ENCODE data around the gene PRXL2A.

Gene PRXL2A

GRCh38 chr10:80452069-80452468 is 43.7 kb downstream of the PRXL2A start:
- DNase-seq (ENCODE audit: low read depth), result no peak
- no peak overlapping the region for H3K4me3 ChIP-seq (ENCODE audit: low read depth, low read length)
- no peak for TF ChIP-seq MYC (IDR thresholded peaks at IDR 0.05; ENCODE audit: low read depth, low read length)
- no peak for TF ChIP-seq POLR2A (IDR thresholded peaks at IDR 0.05; ENCODE audit: extremely low read depth, insufficient read length)
- TF ChIP-seq, protein P1, sequence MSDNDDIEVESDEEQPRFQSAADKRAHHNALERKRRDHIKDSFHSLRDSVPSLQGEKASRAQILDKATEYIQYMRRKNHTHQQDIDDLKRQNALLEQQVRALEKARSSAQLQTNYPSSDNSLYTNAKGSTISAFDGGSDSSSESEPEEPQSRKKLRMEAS (IDR thresholded peaks at IDR 0.05; ENCODE audit: low read depth, low read length), result no peak
- TF ChIP-seq CTCF (IDR thresholded peaks at IDR 0.05; ENCODE audit: low read depth, low read length), result no peak

GRCh38 chr10:80452640-80453039 is 44.3 kb downstream of the PRXL2A start:
- no peak for DNase-seq (ENCODE audit: low read depth)
- H3K4me3 ChIP-seq (ENCODE audit: low read depth, low read length), result no peak overlapping the region
- no peak for TF ChIP-seq POLR2A (IDR thresholded peaks at IDR 0.05; ENCODE audit: extremely low read depth, insufficient read length)
- TF ChIP-seq, protein P1 (IDR thresholded peaks at IDR 0.05; ENCODE audit: low read depth, low read length), result no peak
- TF ChIP-seq MYC (IDR thresholded peaks at IDR 0.05; ENCODE audit: low read depth, low read length), result no peak
- no peak for TF ChIP-seq CTCF (IDR thresholded peaks at IDR 0.05; ENCODE audit: low read depth, low read length)

DNA sequence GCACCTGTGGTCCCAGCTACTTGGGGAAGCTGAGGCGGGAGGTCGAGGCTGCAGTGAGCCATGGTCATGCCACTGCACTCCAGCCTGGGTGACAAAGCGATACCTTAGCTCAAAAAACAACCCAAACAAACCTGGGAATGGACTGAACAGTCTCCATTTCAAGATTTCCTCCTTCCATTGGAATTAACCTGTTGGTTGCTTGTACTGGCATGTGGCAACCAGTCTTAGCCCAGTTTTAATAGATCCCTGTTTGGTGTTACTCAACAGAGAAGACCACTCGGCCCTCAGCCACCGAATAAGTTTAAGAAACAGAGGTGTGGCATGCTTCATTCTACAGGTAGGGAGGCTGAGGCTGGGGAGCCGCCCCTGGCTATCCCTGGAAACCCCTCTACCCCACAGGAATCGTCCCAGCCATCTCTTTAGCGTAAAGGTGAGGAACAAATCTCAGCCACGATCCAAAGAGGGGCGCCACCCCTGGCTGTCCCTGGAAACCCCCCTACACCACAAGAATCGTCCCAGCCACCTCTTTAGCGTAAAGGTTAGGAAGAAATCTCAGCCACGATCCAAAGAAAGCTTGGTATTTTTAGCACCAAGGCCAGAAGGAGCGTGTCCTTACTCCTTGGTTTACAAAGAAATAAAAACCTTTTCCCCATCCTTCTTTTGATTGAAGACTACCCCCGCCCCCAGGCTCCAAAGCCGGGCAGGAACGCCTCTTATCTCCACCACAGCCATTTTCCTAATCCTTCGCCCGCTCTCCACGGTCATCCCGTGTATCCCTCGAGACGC is 44.9 kb downstream of the PRXL2A start:
- no peak for DNase-seq (ENCODE audit: low read depth)
- H3K4me3 ChIP-seq (ENCODE audit: low read depth, low read length), result peak overlapping the region; percentile 46
- TF ChIP-seq MYC (IDR thresholded peaks at IDR 0.05; ENCODE audit: low read depth, low read length), result no peak
- TF ChIP-seq CTCF (IDR thresholded peaks at IDR 0.05; ENCODE audit: low read depth, low read length), result no peak
- TF ChIP-seq, protein P1 (IDR thresholded peaks at IDR 0.05; ENCODE audit: low read depth, low read length), result no peak
- no peak for TF ChIP-seq POLR2A (IDR thresholded peaks at IDR 0.05; ENCODE audit: extremely low read depth, insufficient read length)

- peak within 1 kb of the TSS; percentile 82 for H3K4me3 ChIP-seq (ENCODE audit: low read depth, low read length)
- TF ChIP-seq, protein P1 (IDR thresholded peaks at IDR 0.05; ENCODE audit: low read depth, low read length), result no peak
- TF ChIP-seq POLR2A (IDR thresholded peaks at IDR 0.05; ENCODE audit: extremely low read depth, insufficient read length), result peak; percentile 44
- peak; percentile 84 for DNase-seq (ENCODE audit: low read depth)
Measured at GRCh38 chr10:80453842-80454512, 45.6 kb downstream of the PRXL2A start, which contains the start of gene TSPAN14. TSPAN14 (plus strand) TSS chr10:80454310; CDS start chr10:80489234, 34,924 bp downstream.

DNA sequence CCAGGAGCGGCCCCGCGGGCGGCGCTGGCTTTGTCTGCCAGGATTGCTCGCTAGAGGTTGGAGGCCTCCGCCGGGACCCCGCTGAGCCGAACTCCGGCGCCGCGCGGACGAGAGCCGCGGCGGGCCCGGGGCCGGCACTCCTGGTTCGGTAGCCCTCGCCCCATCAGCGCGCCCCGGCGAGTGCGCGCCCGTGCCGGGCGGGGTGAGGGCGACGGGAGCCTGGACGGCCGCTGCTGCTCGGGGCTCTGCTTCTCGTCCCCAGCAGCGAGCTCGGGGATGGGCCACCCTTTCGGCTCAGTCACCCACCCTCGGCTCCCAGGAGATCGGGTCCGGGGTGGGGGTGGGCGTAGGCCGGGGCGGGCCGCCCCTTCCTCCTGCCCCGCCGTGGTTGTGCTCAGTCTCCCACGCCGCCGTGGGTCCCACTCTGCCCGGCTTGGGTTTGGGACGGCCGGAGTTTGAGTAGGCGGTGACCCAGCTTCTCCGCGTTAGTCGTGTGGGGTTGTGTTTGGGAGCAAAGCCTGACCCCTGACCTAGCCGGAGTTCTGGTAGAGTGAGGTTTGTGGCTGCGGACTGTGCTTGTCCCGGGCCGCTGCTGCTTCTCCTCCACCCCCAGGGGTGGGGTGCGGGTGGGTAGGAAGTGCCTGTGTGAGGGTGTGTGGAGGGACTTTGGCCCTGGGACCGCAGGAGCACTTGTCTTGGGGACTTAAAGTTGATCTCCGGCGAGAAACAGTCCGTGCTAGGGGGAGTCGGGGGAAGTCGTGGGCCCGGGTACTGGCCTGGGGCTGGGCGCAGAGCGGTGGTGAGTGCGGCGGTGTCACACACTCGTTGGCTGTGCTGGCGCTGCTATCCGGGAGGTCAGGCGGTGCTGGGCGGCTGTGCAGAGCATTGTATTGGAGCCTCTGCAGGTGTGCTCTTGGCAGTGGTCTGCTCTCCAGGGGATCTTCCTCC is 46.4 kb downstream of the PRXL2A start:
- DNase-seq (ENCODE audit: low read depth), result peak; percentile 68
- TF ChIP-seq, protein P1 (IDR thresholded peaks at IDR 0.05; ENCODE audit: low read depth, low read length), result no peak
- peak; percentile 5 for TF ChIP-seq POLR2A (IDR thresholded peaks at IDR 0.05; ENCODE audit: extremely low read depth, insufficient read length)
- peak overlapping the region; percentile 82 for H3K4me3 ChIP-seq (ENCODE audit: low read depth, low read length)
